GM20000 (cell line): ENCODE data around the gene RPS6KA2.

ENCODE experiments used
- DNase-seq: peaks from one replicate; pipeline ENCODE4 v3.0.0; 2012; ENCODE audit warnings: low spot score
- TF ChIP-seq, protein P1 (sequence below): IDR thresholded peaks from 2 replicates; pipeline ENCODE4 v1.5.1; 2012; ENCODE audit warnings: mild to moderate bottlenecking, control low read depth; ENCODE audit errors: extremely low read depth, missing control alignments

The RPS6KA2 gene

DNA sequence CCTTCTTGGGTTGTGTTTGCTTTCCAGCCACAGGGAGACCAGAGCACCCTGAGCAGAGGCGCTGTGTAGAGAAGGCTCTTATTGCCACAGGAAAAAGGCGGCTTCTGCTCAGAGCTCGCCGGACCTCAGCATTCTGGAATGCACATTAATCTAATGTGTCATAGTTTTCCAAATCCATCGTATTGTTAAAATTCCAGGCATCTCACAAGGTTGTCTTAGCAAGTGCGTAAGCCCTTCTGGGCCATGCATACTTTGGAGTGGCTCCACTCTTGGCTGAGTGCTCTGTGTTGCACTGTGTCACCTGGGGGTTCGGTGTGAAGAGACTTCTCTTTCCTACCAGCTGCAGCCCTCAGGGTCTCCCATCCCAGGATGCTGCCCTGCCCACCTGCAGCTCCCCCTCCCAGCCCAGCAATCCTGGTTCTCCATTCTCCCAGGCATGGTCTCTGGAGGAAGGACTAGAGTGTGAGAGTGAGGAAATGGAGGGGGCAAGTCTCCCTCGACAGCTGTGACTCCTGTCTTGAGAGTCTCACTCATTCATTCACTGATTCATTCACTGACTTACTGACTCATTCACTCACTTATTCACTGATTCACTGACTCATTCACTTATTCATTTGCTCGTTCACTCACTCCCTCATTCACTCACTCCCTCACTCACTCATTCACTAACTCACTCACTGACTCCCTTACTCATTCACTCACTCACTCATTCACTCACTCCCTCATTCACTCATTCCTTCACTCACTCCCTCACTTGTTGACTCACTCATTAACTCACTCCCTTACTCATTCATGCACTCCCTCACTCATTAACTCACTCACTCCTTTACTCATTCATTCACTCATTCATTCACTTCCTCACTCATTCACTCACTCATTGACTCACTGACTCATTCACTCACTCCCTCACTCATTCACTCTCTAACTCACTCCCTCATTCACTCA lies 160.6 kb downstream of the RPS6KA2 start:
- DNase-seq: no peak
- TF ChIP-seq, protein P1, sequence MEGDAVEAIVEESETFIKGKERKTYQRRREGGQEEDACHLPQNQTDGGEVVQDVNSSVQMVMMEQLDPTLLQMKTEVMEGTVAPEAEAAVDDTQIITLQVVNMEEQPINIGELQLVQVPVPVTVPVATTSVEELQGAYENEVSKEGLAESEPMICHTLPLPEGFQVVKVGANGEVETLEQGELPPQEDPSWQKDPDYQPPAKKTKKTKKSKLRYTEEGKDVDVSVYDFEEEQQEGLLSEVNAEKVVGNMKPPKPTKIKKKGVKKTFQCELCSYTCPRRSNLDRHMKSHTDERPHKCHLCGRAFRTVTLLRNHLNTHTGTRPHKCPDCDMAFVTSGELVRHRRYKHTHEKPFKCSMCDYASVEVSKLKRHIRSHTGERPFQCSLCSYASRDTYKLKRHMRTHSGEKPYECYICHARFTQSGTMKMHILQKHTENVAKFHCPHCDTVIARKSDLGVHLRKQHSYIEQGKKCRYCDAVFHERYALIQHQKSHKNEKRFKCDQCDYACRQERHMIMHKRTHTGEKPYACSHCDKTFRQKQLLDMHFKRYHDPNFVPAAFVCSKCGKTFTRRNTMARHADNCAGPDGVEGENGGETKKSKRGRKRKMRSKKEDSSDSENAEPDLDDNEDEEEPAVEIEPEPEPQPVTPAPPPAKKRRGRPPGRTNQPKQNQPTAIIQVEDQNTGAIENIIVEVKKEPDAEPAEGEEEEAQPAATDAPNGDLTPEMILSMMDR: no peak

DNA sequence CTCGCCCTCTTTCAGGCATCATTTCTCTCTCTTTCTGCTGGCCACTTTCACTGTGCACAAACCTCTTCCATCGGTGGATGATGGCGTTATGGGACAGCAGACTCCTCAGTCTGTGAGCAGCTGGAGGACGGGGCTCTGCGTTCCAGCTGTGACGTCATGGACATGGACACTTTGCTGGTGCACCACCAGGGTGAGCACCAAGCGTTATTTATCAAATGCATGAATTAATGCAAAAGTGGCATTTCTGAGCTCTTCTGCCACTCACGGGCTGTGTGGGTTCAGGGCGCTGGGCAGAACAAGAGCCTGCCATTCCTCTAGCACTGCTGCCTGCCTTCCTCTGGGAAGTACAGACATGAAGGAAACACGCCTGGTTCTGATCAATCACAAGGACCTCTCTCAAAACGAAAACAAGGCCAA lies 161.4 kb downstream of the RPS6KA2 start:
- no peak for DNase-seq
- TF ChIP-seq, protein P1: no peak

DNA sequence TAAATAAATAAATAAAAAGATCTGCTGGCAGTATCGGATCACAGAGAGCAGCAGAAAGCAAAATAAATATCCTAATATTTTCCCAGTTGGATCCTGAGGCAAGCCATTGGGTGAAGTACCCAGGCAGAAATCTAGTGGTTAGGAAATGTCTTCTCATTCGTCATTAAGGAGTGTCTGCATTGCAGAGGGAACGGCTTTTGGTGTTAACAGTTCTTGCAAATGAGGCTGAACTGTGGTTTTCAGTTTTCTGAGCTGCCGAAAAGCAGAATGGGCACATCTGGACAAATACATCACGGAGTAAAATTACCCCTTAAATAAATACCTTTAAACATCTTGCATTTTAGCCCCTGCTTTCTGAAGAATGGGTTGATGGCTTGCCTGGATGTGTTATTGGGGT lies 162.1 kb downstream of the RPS6KA2 start:
- TF ChIP-seq, protein P1: no peak
- DNase-seq: no peak

GRCh38 chr6:166464068-166465002 lies 162.7 kb downstream of the RPS6KA2 start:
- TF ChIP-seq, protein P1: no peak
- no peak for DNase-seq

GRCh38 chr6:166463359-166464067 lies 163.5 kb downstream of the RPS6KA2 start:
- TF ChIP-seq, protein P1: no peak
- no peak for DNase-seq

DNA sequence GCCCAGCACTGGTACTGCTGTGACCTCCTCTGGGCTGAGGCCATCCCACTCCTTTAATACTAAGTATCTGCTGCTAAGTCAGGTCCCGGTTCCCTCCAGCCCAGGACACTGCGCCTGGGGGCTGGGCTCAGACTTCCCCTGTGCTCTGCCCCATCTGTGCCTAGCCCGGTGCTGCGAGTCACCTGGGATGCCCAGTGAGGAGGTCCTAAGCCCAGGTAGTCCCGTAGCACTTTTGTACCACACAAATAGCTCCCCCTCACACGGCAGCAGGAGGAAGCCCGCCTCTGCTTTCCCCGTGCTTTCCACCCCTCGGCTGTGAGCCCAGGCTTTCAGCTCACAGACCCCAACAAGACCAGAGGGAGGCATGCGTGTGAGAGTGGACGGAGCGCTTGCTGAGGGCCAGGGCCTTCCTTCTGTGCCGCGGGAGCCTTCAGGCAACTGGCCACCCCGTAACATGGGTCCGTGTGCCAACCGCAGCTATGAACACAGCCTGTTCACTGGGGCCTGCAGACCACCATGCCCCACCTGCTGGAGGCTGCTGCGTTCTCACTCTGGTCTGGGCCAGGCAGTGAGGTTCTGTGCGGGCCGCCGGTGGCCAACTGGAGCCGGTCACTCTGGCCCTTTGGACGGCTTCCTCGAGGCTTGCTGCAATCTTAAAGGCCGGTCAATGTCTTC lies 164.5 kb downstream of the RPS6KA2 start:
- TF ChIP-seq, protein P1: no peak
- DNase-seq: no peak
